GM12872 (cell line): ENCODE measurements around the gene SPA17.

ENCODE experiments used
- CTCF ChIP-seq: IDR thresholded peaks from 3 replicates; pipeline ENCODE4 v1.5.1; 2011; ENCODE audit warnings: low read depth, mild to moderate bottlenecking, low read length, moderate library complexity; ENCODE audit not compliant: insufficient read depth

The SPA17 gene

DNA sequence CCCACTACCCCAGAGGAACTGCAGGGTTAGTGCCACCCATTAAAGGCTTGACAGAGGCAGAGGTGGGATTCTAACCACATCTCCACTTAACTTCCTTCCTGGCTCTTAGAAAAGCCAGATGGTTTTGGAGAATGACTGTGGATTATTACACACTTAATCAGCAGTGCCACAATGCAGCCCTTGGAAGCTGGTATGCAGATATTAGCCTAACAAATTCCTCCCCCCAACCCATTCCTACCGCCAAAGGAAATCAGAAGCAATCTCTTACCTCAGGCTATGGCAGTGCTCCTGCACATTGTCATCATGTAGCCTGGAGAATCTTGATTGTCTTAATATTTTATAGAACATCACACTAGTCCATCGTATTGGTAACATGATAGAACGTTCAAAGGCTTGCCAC, 42.9 kb downstream of the SPA17 start:
- TF ChIP-seq CTCF, result no peak

DNA sequence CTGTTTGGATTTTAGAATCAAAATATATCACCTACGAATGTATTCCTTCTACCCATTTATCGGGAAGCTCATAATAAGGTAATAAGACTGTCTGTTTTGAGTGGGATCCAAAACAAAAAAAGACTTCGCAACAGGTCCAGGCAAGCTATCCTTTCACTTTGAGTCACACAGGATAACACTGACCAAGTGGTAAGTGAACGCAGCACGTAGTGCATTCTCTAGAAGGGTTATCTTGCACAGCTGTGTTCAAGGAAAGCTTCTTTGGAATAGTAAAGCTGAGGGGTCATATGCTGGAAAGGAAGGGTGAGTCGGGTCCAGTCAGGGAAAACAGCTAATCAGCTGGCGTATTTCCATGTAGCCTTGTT, 43.7 kb downstream of the SPA17 start:
- TF ChIP-seq CTCF, result no peak

DNA sequence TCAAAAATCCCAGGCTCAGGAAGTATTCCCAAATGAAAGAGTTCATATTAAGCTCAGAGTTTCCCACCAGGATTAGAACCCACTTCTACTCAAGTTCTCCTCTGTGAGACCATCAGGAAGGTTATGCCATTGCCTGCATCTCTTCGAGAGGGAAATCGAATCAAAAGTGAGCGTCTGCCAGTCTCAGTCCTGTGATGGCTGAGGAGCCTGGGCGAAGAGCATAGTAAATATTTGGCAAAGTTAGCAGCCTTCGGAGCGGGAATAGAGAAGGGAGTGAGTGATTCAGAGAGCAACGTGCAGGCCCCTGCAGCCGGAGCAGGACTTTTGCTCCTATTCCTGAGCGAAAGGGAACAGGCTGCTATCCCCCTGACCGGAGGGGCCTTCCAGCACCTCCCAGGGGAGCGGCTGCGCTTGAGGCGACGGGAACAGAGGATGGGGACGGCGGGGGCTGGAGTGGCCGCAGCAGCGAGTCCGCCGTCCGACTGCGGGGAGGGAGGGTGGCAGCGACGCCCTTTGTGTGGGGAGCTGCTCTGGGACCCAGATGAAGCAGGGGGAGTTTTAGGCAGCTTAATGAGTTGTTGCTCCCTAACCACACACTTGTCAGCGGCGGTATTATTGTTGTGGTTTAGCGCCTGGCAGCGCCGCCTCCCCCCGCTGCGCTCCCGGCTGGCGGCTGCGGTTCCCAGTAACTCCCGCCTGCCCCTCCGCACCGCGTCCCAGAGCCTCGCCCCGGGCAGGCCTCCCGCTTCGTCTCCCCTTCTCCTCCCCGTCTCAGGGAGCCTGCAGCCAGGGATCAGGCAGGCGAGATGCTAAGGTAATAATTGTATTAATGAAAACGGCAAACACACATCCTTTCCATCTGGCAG, 44.3 kb downstream of the SPA17 start:
- no peak for TF ChIP-seq CTCF

GRCh38 chr11:124718801-124719200, 45.1 kb downstream of the SPA17 start:
- TF ChIP-seq CTCF, result no peak

DNA sequence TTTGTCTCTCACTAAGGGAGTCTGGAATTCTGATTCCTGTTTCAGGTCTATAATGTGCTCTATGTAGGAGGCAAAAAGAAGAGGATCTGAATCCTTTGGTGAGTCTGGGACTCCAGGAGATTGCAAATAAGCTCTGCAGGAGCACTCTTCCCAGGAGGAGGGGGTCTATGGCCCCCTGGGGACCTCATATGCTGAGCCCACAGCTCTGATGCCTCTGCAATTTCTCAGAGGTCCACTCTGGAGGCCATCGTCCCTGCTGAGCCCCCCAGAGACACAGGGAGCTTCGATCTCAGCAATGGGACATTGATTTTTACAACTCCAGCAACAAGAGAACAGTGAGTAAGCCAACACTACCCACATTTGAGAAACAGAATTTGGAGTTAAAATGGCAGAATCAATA, 45.8 kb downstream of the SPA17 start:
- no peak for TF ChIP-seq CTCF

DNA sequence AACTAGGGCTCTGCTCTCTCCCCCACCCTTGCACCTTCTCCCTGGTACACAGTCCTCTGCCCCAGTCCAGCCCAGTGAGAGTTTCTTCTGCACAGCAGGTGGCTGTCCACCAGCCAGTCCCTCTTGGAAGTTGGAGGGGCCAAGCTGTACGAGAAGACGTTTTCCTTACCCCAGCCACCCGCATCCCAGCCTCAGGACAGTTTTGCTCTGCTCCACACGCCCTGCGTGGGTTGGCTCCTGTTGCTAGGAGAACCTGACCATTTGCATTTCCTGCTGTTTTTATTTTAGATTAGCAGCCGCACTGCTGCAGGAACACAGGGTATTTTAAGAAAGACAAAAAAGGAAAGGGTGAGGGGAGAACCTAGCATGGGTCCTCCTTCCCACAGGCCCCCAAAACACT, 48.5 kb downstream of the SPA17 start:
- no peak for TF ChIP-seq CTCF

- no peak for TF ChIP-seq CTCF
These were observed 51.4 kb downstream of the SPA17 start for GRCh38 chr11:124724979-124725718.
